ENCODE measurements around the gene CAMLG. TPM values are rescaled to one million over a fixed set of nuclear protein-coding genes. Genes with fewer than 3 reads are reported as not detected.

CAMLG gene
- total RNA-seq, 5 donors from 2014 or later (not counting 1 experiment from before 2014, with no cell fraction given): 26.7 to 34.6 (median 32.5) TPM

DNA sequence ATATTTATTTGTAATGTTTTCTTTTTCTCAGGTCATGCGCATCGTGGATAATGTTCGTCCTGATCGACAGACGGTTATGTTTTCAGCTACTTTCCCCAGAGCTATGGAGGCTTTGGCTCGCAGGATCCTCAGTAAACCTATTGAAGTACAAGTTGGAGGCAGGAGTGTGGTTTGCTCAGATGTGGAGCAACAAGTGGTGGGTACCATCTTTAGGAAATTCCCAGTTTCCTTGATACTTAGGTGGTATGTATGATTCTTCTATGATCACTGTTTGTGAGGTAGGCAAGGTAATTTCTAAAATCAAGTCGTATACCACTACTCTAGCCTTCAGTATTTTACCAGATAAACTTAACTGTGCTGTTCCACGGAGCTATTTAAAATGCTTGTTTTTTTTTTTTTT, 56.5 kb downstream of the CAMLG start:
- ATAC-seq (replicated peaks in 1 of 4): no peak
- no peak for DNase-seq
- H3K4me3 ChIP-seq (ENCODE audit: control insufficient read depth in 1 of 2, extremely low read depth in 1 of 2, low read length in 1 of 2): no peak overlapping the region
- WGBS (ENCODE audit: insufficient coverage): 97% methylated on average over 6 of the region's 8 CpGs
- Mint-ChIP-seq H3K4me1 (peaks cover 0 to 6% (median 0%) of the 10 kb centered on the region in 3 donors), H3K27me3 (no peaks in the 10 kb centered on the region), H3K9me3 (no peaks in the 10 kb centered on the region), H3K36me3 (peaks cover 61% of the 10 kb centered on the region), H3K4me3 (no peak overlapping the region), H3K27ac (no peak overlapping the region)
- no peaks in the 10 kb centered on the region for H3K9me3 ChIP-seq
- H3K27ac ChIP-seq (ENCODE audit: low read length): no peak overlapping the region
- no peaks in the 10 kb centered on the region for H3K4me1 ChIP-seq (ENCODE audit: control insufficient read depth in 1 of 2, extremely low read depth in 1 of 2, insufficient read depth in 2 of 2, low read length in 2 of 2)
- POLR2A ChIA-PET: interaction anchor here in 1 of 2 donors (0.6 to 0.7 kb wide), 2 partner anchors 24 to 415 kb away, joined by 4 to 5 read pairs; no protein-coding TSS in a partner anchor
- peaks cover 5 to 85% of the 10 kb centered on the region in 2 donors for H3K36me3 ChIP-seq (ENCODE audit: control insufficient read depth in 2 of 2, extremely low read depth in 1 of 2, insufficient read depth in 1 of 2, low read length in 1 of 2)
- no peaks in the 10 kb centered on the region for H3K27me3 ChIP-seq (replicated peaks in 1 of 2; ENCODE audit: control insufficient read depth in 2 of 2, extremely low read depth in 1 of 2, insufficient read depth in 2 of 2, low read length in 1 of 2)
- CTCF ChIA-PET: no interaction called here

DNA sequence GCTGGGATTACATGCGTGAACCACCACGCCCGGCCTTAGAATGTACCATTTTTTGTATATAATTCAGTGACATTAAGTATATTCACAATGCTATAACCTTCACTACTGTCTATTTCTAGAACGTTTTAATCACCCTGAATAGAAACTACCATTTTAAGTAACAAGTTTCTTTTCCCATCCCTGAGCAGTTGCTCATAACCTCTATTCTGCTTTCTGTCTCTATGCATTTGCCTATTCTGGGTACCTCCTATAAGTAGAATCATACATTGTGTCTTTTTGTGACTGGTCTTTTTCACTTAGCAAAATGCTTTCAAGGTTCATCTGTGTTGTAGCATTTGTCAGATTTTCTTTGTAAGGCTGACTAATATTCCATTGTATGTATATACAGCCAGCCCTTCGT, 60.1 kb downstream of the CAMLG start:
- H3K36me3 ChIP-seq (ENCODE audit: control insufficient read depth in 2 of 2, extremely low read depth in 1 of 2, insufficient read depth in 1 of 2, low read length in 1 of 2): peaks cover 5 to 63% of the 10 kb centered on the region in 2 donors
- no peaks in the 10 kb centered on the region for H3K27me3 Mint-ChIP-seq
- H3K27ac ChIP-seq (ENCODE audit: low read length): no peak overlapping the region
- no peaks in the 10 kb centered on the region for H3K4me1 ChIP-seq (ENCODE audit: control insufficient read depth in 1 of 2, extremely low read depth in 1 of 2, insufficient read depth in 2 of 2, low read length in 2 of 2)
- no peaks in the 10 kb centered on the region for H3K9me3 ChIP-seq
- DNase-seq: no peak
- ATAC-seq (replicated peaks in 1 of 4): no peak
- no peak overlapping the region for H3K4me3 ChIP-seq (ENCODE audit: control insufficient read depth in 1 of 2, extremely low read depth in 1 of 2, low read length in 1 of 2)
- H3K27me3 ChIP-seq (replicated peaks in 1 of 2; ENCODE audit: control insufficient read depth in 2 of 2, extremely low read depth in 1 of 2, insufficient read depth in 2 of 2, low read length in 1 of 2): no peaks in the 10 kb centered on the region
- H3K9me3 Mint-ChIP-seq: no peaks in the 10 kb centered on the region
- no peak overlapping the region for H3K27ac Mint-ChIP-seq
- WGBS (ENCODE audit: insufficient coverage): no CpG with 5 or more reads among the region's 5 CpGs
- ChIA-PET CTCF (interaction anchor here in 1 of 2 donors (0.7 kb wide), 1 partner anchor 402 kb away, joined by 4 read pairs; no protein-coding TSS in a partner anchor), POLR2A (no interaction called here)
- H3K36me3 Mint-ChIP-seq: peaks cover 59% of the 10 kb centered on the region
- peaks cover 0 to 6% (median 0%) of the 10 kb centered on the region in 3 donors for H3K4me1 Mint-ChIP-seq
- H3K4me3 Mint-ChIP-seq: no peak overlapping the region

Other genes with a start within 250 kb of the CAMLG start
- gene JADE2, start 212.9 kb upstream of the CAMLG start, total RNA-seq: 100 to 1,000 TPM; 163 to 263 (median 239) TPM
- gene SAR1B, start 105.7 kb upstream of the CAMLG start, total RNA-seq: 10 to 100 TPM; 32.7 to 42.1 (median 39.3) TPM
- gene SEC24A, start 89.8 kb upstream of the CAMLG start, total RNA-seq: 10 to 100 TPM; 15.4 to 17.7 (median 16.1) TPM
- 10 to 100 TPM; 53.9 to 69.5 (median 65.7) TPM for gene DDX46, start 20.2 kb downstream of the CAMLG start, total RNA-seq
- 10 to 100 TPM; 23.0 to 34.9 (median 29.0) TPM for gene C5orf24, start 107.4 kb downstream of the CAMLG start, total RNA-seq
- 10 to 100 TPM; 25.5 to 49.1 (median 38.4) TPM for gene TXNDC15, start 135.8 kb downstream of the CAMLG start, total RNA-seq
- 10 to 100 TPM in 4 of 5 donors, 1 to 10 TPM in 1; 9.2 to 15.3 (median 11.8) TPM for gene PCBD2, start 166.6 kb downstream of the CAMLG start, total RNA-seq
- gene CATSPER3, start 229.4 kb downstream of the CAMLG start, total RNA-seq: 1 to 10 TPM in 1 of 5 donors, under 1 TPM in 2, not detected in 2; 0.44 to 1.1 (median 0.93) TPM